GM12878 (cell line): ENCODE measurements around the gene BTBD19. TPM values are rescaled to one million over a fixed set of nuclear protein-coding genes. Genes with fewer than 3 reads are reported as not detected.

Experiments used
- ATF2 ChIP-seq: IDR thresholded peaks from 2 replicates; pipeline ENCODE4 v1.6.1; 2012; ENCODE audit warnings: low read length, inconsistent platforms
- CEBPB ChIP-seq, 2 experiments: fragments of 150-350 bp in 1 of 2; IDR thresholded peaks; 2 replicates each; pipeline ENCODE4 v1.6.1; 2012 to 2014; ENCODE audit warnings: low read depth in 2 of 2, low read length in 2 of 2, borderline replicate concordance in 1 of 2, inconsistent platforms in 1 of 2
- CREB1 ChIP-seq: IDR thresholded peaks from 2 replicates; pipeline ENCODE4 v1.6.1; 2012; ENCODE audit warnings: low read depth, mild to moderate bottlenecking, inconsistent platforms
- CREM ChIP-seq: IDR thresholded peaks from 2 replicates; pipeline ENCODE4 v1.6.1; 2014; ENCODE audit warnings: antibody characterized with exemption, low read depth
- DPF2 ChIP-seq: fragments of 450-650 bp; IDR thresholded peaks from 2 replicates; pipeline ENCODE4 v1.6.1; 2017; ENCODE audit warnings: mild to moderate bottlenecking
- E2F4 ChIP-seq: IDR thresholded peaks from 2 replicates; pipeline ENCODE4 v1.6.1; 2012; ENCODE audit warnings: low read depth, low read length, improper control_type of control experiment
- EGR1 ChIP-seq, 2 experiments: IDR thresholded peaks; 1 replicate in 1 of 2; 2 replicates in 1 of 2; pipeline ENCODE4 v1.6.1; 2011 to 2012; ENCODE audit warnings: low read depth in 2 of 2, low read length in 2 of 2, borderline replicate concordance in 1 of 2, mild to moderate bottlenecking in 1 of 2, moderate library complexity in 1 of 2
- ESRRA ChIP-seq: IDR thresholded peaks from 2 replicates; pipeline ENCODE4 v1.6.1; 2012; ENCODE audit warnings: mild to moderate bottlenecking, low read length, improper control_type of control experiment
- GABPA ChIP-seq: IDR thresholded peaks from 2 replicates; pipeline ENCODE4 v1.6.1; 2014; ENCODE audit warnings: antibody characterized with exemption, low read depth, mild to moderate bottlenecking, inconsistent platforms
- HCFC1 ChIP-seq: fragments of 150-350 bp; IDR thresholded peaks from 2 replicates; pipeline ENCODE4 v1.6.1; 2014; ENCODE audit warnings: low read length
- IKZF2 ChIP-seq, 2 experiments: fragments of 450-650 bp; IDR thresholded peaks; 2 replicates each; pipeline ENCODE4 v1.6.1; 2017; ENCODE audit warnings: mild to moderate bottlenecking in 2 of 2, moderate library complexity in 2 of 2
- MLLT1 ChIP-seq: fragments of 450-650 bp; IDR thresholded peaks from 2 replicates; pipeline ENCODE4 v1.6.1; 2016; ENCODE audit warnings: mild to moderate bottlenecking
- MXI1 ChIP-seq: fragments of 150-350 bp; IDR thresholded peaks from 2 replicates; pipeline ENCODE4 v1.6.1; 2011; ENCODE audit warnings: low read depth, mild to moderate bottlenecking, inconsistent platforms, low read length, improper control_type of control experiment
- PAX5 ChIP-seq: IDR thresholded peaks from 2 replicates; pipeline ENCODE4 v1.6.1; 2011; ENCODE audit warnings: low read depth, low read length, borderline replicate concordance
- SIN3A ChIP-seq: IDR thresholded peaks from 2 replicates; pipeline ENCODE4 v1.6.1; 2012; ENCODE audit warnings: low read depth, low read length, improper control_type of control experiment
- TCF3 ChIP-seq: IDR thresholded peaks from 2 replicates; pipeline ENCODE4 v1.6.1; 2012; ENCODE audit warnings: low read depth, mild to moderate bottlenecking, low read length, borderline replicate concordance; ENCODE audit not compliant: insufficient read depth
- USF2 ChIP-seq: IDR thresholded peaks from 2 replicates; pipeline ENCODE4 v1.6.1; 2011; ENCODE audit warnings: low read depth, low read length, improper control_type of control experiment, borderline replicate concordance
- ZBTB40 ChIP-seq: fragments of 450-650 bp; IDR thresholded peaks from 2 replicates; pipeline ENCODE4 v1.6.1; 2016; ENCODE audit warnings: mild to moderate bottlenecking, moderate library complexity, borderline replicate concordance
- ZNF217 ChIP-seq: fragments of 450-650 bp; IDR thresholded peaks from 2 replicates; pipeline ENCODE4 v1.6.1; 2017; ENCODE audit warnings: antibody characterized with exemption, mild to moderate bottlenecking
- polyA plus RNA-seq, 11 experiments: library from polyadenylated mRNA; depleted of rRNA in 4 of 11; unstranded in 6 of 11; stranded (reverse) in 5 of 11; fragments of >200 nt; fragmentation: Nextera tagmentation in 4 of 11; fragmentation: Illumina TruSeq in 1 of 11; extraction: Ambion mirVana in 4 of 11; extraction: Trizol in 1 of 11; gene quantifications; 1 replicate in 1 of 11; 2 replicates in 10 of 11; pipeline versions ENCODE4 v1.2.1 to v1.2.3, GENCODE V29; 2011 to 2016; ENCODE audit warnings: inconsistent platforms in 2 of 11, missing spikeins in 2 of 11, low read depth in 1 of 11
- total RNA-seq, 4 experiments: library from RNA; depleted of rRNA in 3 of 4; stranded (reverse); fragments of >200 nt in 3 of 4; fragmentation: Illumina TruSeq in 1 of 4; extraction: Trizol in 1 of 4; gene quantifications; 2 replicates each; pipeline versions ENCODE4 v1.2.1 to v1.2.3, GENCODE V29; 2013 to 2021

Gene BTBD19
- total and polyA plus RNA-seq, 10 of the 15 experiments (the other 5 are each of a cell fraction or from before 2014, with no cell fraction given), result 0.13 to 2.7 (median 0.42) TPM

- peak in 1 of 2 experiments; percentile 86; a peak in 2 of 3 replicates for TF ChIP-seq EGR1 (IDR thresholded peaks at IDR 0.05; ENCODE audit: borderline replicate concordance in 1 of 2, low read depth in 2 of 2, low read length in 2 of 2)
- TF ChIP-seq ZNF217, result no peak
- TF ChIP-seq ATF2, result no peak
- TF ChIP-seq CEBPB (IDR thresholded peaks at IDR 0.05; ENCODE audit: borderline replicate concordance in 1 of 2, low read depth in 2 of 2, low read length in 2 of 2), result no peak
- 0 out of 2 replicates have a peak, but pooled peaks have one; percentile 52 for TF ChIP-seq TCF3
- peak; percentile 47; the same call in 1 of the 2 replicates for TF ChIP-seq MLLT1
- TF ChIP-seq DPF2, result peak; percentile 87
- TF ChIP-seq IKZF2 (IDR thresholded peaks at IDR 0.05), result peak; percentile 48 to 52; a peak in 2 of 4 replicates
- TF ChIP-seq MXI1, result 0 out of 2 replicates have a peak, but pooled peaks have one; percentile 38
- TF ChIP-seq HCFC1, result no peak
- peak; percentile 14; the same call in 1 of the 2 replicates for TF ChIP-seq ZBTB40
- no peak for TF ChIP-seq E2F4
- TF ChIP-seq SIN3A, result peak; percentile 28
- peak; percentile 67; the same call in 1 of the 2 replicates for TF ChIP-seq CREM
- TF ChIP-seq GABPA, result no peak
- TF ChIP-seq PAX5, result 0 out of 2 replicates have a peak, but pooled peaks have one; percentile 26
- no peak for TF ChIP-seq CREB1
- no peak for TF ChIP-seq ESRRA
- no peak for TF ChIP-seq USF2
Observed at GRCh38 chr1:44807364-44808062, 810 bp upstream of the BTBD19 start (continued).
